Thyroid gland (tissue), 4 donors: Measurements from ENCODE around the gene RFC1.

Experiments used
- POLR2A ChIP-seq, 2 donors: fragments of 450-650 bp; IDR thresholded peaks; one replicate each; pipeline ENCODE4 v1.6.1; 2017; ENCODE audit warnings: antibody characterized with exemption in 2 of 2, mild to moderate bottlenecking in 2 of 2, moderate library complexity in 1 of 2
- TF ChIP-seq, protein P1 (sequence below), 6 experiments: fragments of 200-600 bp in 3 of 6; fragments of 450-650 bp in 3 of 6; sonication (generic) in 3 of 6; IDR thresholded peaks; one replicate each; pipeline ENCODE4 v1.5.1; 2016 to 2019; ENCODE audit warnings: antibody characterized with exemption in 6 of 6, mild to moderate bottlenecking in 2 of 6, inconsistent platforms in 1 of 6, moderate library complexity in 1 of 6

DNA sequence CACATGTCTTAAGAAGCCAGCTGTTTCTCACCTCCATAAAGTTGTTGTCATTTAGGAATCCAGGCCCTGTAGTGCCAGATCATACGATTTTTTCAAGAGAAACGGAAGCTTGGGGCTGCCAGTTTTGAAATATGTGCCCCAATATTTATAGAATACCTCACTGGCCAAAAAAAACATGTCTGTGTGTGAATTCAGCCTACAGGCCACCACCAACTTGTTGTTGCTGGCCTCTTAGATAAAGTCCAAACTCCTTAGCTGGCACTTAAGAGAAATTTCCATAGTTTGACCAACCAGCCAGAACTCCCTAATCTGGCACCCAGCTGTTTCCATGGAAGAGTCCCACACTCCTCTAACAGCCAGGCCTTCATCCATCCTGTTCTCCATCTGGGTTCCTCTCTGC, 109.7 kb downstream of the RFC1 start:
- TF ChIP-seq, protein P1, sequence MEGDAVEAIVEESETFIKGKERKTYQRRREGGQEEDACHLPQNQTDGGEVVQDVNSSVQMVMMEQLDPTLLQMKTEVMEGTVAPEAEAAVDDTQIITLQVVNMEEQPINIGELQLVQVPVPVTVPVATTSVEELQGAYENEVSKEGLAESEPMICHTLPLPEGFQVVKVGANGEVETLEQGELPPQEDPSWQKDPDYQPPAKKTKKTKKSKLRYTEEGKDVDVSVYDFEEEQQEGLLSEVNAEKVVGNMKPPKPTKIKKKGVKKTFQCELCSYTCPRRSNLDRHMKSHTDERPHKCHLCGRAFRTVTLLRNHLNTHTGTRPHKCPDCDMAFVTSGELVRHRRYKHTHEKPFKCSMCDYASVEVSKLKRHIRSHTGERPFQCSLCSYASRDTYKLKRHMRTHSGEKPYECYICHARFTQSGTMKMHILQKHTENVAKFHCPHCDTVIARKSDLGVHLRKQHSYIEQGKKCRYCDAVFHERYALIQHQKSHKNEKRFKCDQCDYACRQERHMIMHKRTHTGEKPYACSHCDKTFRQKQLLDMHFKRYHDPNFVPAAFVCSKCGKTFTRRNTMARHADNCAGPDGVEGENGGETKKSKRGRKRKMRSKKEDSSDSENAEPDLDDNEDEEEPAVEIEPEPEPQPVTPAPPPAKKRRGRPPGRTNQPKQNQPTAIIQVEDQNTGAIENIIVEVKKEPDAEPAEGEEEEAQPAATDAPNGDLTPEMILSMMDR (IDR thresholded peaks at IDR 0.05) = no peak
- TF ChIP-seq POLR2A (IDR thresholded peaks at IDR 0.05) = no peak
